HG03432 (cell line): ENCODE results near the gene LAMB4.

Experiments
- ATAC-seq: cut with Tn5 transposase; IDR thresholded peaks from one replicate; pipeline ENCODE4 v1.9.1; 2021; ENCODE audit warnings: mild to moderate bottlenecking, moderate library complexity; ENCODE audit not compliant: unreplicated experiment

The LAMB4 gene

DNA sequence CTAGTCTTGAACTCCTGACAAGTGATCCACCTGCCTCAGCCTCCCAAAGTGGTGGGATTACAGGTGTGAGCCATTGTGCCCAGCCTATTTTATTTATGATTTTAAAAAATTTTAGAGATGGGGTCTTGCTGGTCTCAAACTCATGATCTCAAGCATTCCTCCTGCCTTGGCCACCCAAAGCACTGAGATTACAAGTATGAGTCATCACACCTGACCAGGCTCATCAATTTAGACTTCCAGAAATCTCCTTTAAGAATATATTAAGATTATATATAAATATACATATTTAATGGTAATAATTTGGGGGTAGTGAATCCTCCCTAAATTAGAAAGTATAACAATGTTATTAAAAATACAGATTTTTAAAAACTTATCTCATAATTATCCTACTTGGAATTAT lies 156.3 kb downstream of the LAMB4 start:
- no peak for ATAC-seq
